Liver (tissue), 9 donors: ENCODE measurements around the gene PSEN1. TPM values are rescaled to one million over a fixed set of nuclear protein-coding genes. Genes with fewer than 3 reads are reported as not detected.

Experiments used
- DNase-seq: peaks from one replicate; pipeline ENCODE4 v3.0.0-alpha.2; 2017; ENCODE audit warnings: low spot score
- H3K27ac ChIP-seq, 2 donors: one replicate each; pipeline ENCODE4 v1.7.0; 2013; ENCODE audit warnings: inconsistent platforms in 2 of 2, low read length in 2 of 2, control low read depth in 1 of 2, low read depth in 1 of 2, mild to moderate bottlenecking in 1 of 2
- H3K27me3 ChIP-seq, 4 donors: one replicate each; pipeline versions ENCODE4 v1.6.1 to v1.7.0; 2013; ENCODE audit warnings: low read length in 3 of 4, inconsistent platforms in 1 of 4, mild to moderate bottlenecking in 1 of 4, moderate library complexity in 1 of 4; ENCODE audit not compliant: control insufficient read depth in 4 of 4, insufficient read depth in 4 of 4
- H3K36me3 ChIP-seq, 4 donors: one replicate each; pipeline versions ENCODE4 v1.6.1 to v1.7.0; 2013; ENCODE audit warnings: low read length in 3 of 4, mild to moderate bottlenecking in 3 of 4, low read depth in 1 of 4, moderate library complexity in 1 of 4; ENCODE audit not compliant: control insufficient read depth in 4 of 4, insufficient read depth in 3 of 4
- H3K4me1 ChIP-seq, 4 donors: one replicate each; pipeline versions ENCODE4 v1.6.1 to v1.7.0; 2013; ENCODE audit warnings: low read length in 3 of 4, mild to moderate bottlenecking in 3 of 4, moderate library complexity in 1 of 4; ENCODE audit not compliant: control insufficient read depth in 4 of 4, insufficient read depth in 4 of 4
- H3K4me3 ChIP-seq, 3 donors: one replicate each; pipeline versions ENCODE4 v1.6.1 to v1.7.0; 2013; ENCODE audit warnings: low read length in 3 of 3, control low read depth in 1 of 3, low read depth in 1 of 3, mild to moderate bottlenecking in 1 of 3
- H3K9ac ChIP-seq, 2 donors: one replicate each; pipeline ENCODE4 v1.7.0; 2013; ENCODE audit warnings: low read length in 2 of 2, mild to moderate bottlenecking in 2 of 2, moderate library complexity in 2 of 2, control low read depth in 1 of 2, low read depth in 1 of 2
- H3K9me3 ChIP-seq, 4 donors: one replicate each; pipeline versions ENCODE4 v1.6.1 to v1.7.0; 2013; ENCODE audit warnings: low read length in 3 of 4; ENCODE audit not compliant: control insufficient read depth in 4 of 4
- ATF3 ChIP-seq: IDR thresholded peaks from 2 replicates; pipeline ENCODE4 v1.6.1; 2016; ENCODE audit warnings: antibody characterized with exemption
- CTCF ChIP-seq: fragments of 150-350 bp; IDR thresholded peaks from 2 replicates; pipeline ENCODE4 v1.5.1; 2017; ENCODE audit warnings: improper control_type of control experiment, low read depth, low read length; ENCODE audit not compliant: missing input control
- FOXA2 ChIP-seq: IDR thresholded peaks from 2 replicates; pipeline ENCODE4 v1.6.1; 2016; ENCODE audit warnings: antibody characterized with exemption
- HNF4A ChIP-seq, 2 donors: conservative IDR thresholded peaks; 2 replicates each; pipeline ENCODE4 v1.6.1; 2016; ENCODE audit warnings: antibody characterized with exemption in 2 of 2, mild to moderate bottlenecking in 2 of 2
- HNF4G ChIP-seq: IDR thresholded peaks from 2 replicates; pipeline ENCODE4 v1.6.1; 2016; ENCODE audit warnings: antibody characterized with exemption
- MAX ChIP-seq: IDR thresholded peaks from 2 replicates; pipeline ENCODE4 v1.6.1; 2016; ENCODE audit warnings: antibody characterized with exemption
- NR2F2 ChIP-seq: IDR thresholded peaks from 2 replicates; pipeline ENCODE4 v1.6.1; 2016; ENCODE audit warnings: antibody characterized with exemption
- RAD21 ChIP-seq, 2 donors: IDR thresholded peaks; 2 replicates each; pipeline ENCODE4 v1.6.1; 2016; ENCODE audit warnings: antibody characterized with exemption in 2 of 2, mild to moderate bottlenecking in 2 of 2
- REST ChIP-seq: IDR thresholded peaks from 2 replicates; pipeline ENCODE4 v1.6.1; 2016; ENCODE audit warnings: antibody characterized with exemption, mild to moderate bottlenecking
- RXRA ChIP-seq, 2 donors: IDR thresholded peaks; 2 replicates each; pipeline ENCODE4 v1.6.1; 2017 to 2018; ENCODE audit warnings: antibody characterized with exemption in 2 of 2, mild to moderate bottlenecking in 1 of 2
- SP1 ChIP-seq: IDR thresholded peaks from 2 replicates; pipeline ENCODE4 v1.6.1; 2018; ENCODE audit warnings: antibody characterized with exemption, mild to moderate bottlenecking
- TAF1 ChIP-seq: conservative IDR thresholded peaks from 2 replicates; pipeline ENCODE4 v1.6.1; 2016; ENCODE audit warnings: antibody characterized with exemption, mild to moderate bottlenecking
- YY1 ChIP-seq: IDR thresholded peaks from 2 replicates; pipeline ENCODE4 v1.6.1; 2016; ENCODE audit warnings: antibody characterized with exemption, mild to moderate bottlenecking
- ZBTB33 ChIP-seq: IDR thresholded peaks from 2 replicates; pipeline ENCODE4 v1.6.1; 2016; ENCODE audit warnings: antibody characterized with exemption
- WGBS: extraction: QIAGEN DNeasy Blood & Tissue Kit; methylation state at CpG from one replicate; pipeline ENCODE4 v1.1.7; 2013; 5-methylcytosine and 5-hydroxymethylcytosine counted together
- polyA plus RNA-seq, 2 donors: library from polyadenylated mRNA; stranded (reverse) in 1 of 2; unstranded in 1 of 2; fragments of 200-250 nt in 1 of 2; fragments of >200 nt in 1 of 2; fragmentation: Nextera tagmentation in 1 of 2; extraction: Ambion mirVana in 1 of 2; gene quantifications; one replicate each; pipeline versions ENCODE4 v1.2.1 to v1.2.3, GENCODE V29; 2013 to 2015
- total RNA-seq, 2 donors: library from RNA; depleted of rRNA; stranded (reverse); fragments of >200 nt; gene quantifications; one replicate each; pipeline ENCODE4 v1.2.3, GENCODE V29; 2014
- donor health status: healthy.
- donor health status: healthy.
- donor health status: healthy.
- donor health status: healthy.
- donor health status: healthy.

The PSEN1 gene
- total and polyA plus RNA-seq, 4 donors, result 10.4 to 36.2 (median 19.9) TPM

GRCh38 chr14:73258845-73259611 is 122.7 kb downstream of the PSEN1 start:
- Histone ChIP-seq H3K9ac (no peak overlapping the region), H3K4me1 (no peaks in the 10 kb centered on the region), H3K27ac (no peak overlapping the region), H3K27me3 (no peaks in the 10 kb centered on the region), H3K36me3 (no peaks in the 10 kb centered on the region), H3K4me3 (no peak overlapping the region), H3K9me3 (no peaks in the 10 kb centered on the region)
- WGBS, result 94% methylated on average over 20 of the region's 20 CpGs
- TF ChIP-seq HNF4G, result no peak
- no peak for TF ChIP-seq CTCF
- TF ChIP-seq RXRA (IDR thresholded peaks at IDR 0.05), result no peak
- TF ChIP-seq HNF4A (conservative IDR thresholded peaks at IDR 0.05), result no peak
- no peak for TF ChIP-seq SP1
- TF ChIP-seq ZBTB33, result no peak
- no peak for TF ChIP-seq ATF3
- no peak for TF ChIP-seq TAF1
- no peak for TF ChIP-seq MAX
- no peak for DNase-seq

GRCh38 chr14:73259837-73260236 is 123.5 kb downstream of the PSEN1 start:
- 91% methylated on average over 9 of the region's 9 CpGs for WGBS
- Histone ChIP-seq H3K4me3 (no peak overlapping the region), H3K27ac (no peak overlapping the region), H3K27me3 (no peaks in the 10 kb centered on the region), H3K9me3 (no peaks in the 10 kb centered on the region), H3K9ac (no peak overlapping the region), H3K36me3 (no peaks in the 10 kb centered on the region), H3K4me1 (no peaks in the 10 kb centered on the region)
- no peak for DNase-seq
- TF ChIP-seq NR2F2 (no peak), FOXA2 (no peak), ATF3 (no peak), MAX (no peak), REST (no peak), YY1 (no peak), HNF4A (conservative IDR thresholded peaks at IDR 0.05) (no peak), TAF1 (no peak), RAD21 (IDR thresholded peaks at IDR 0.05) (no peak)
